ENCODE measurements around the gene ZFP36L1. TPM values are rescaled to one million over a fixed set of nuclear protein-coding genes. Genes with fewer than 3 reads are reported as not detected.

The ZFP36L1 gene
- total and polyA plus RNA-seq, 2 of the 13 experiments (the other 11 are each of a cell fraction or from before 2014, with no cell fraction given), result 7.4 to 10.2 TPM

DNA sequence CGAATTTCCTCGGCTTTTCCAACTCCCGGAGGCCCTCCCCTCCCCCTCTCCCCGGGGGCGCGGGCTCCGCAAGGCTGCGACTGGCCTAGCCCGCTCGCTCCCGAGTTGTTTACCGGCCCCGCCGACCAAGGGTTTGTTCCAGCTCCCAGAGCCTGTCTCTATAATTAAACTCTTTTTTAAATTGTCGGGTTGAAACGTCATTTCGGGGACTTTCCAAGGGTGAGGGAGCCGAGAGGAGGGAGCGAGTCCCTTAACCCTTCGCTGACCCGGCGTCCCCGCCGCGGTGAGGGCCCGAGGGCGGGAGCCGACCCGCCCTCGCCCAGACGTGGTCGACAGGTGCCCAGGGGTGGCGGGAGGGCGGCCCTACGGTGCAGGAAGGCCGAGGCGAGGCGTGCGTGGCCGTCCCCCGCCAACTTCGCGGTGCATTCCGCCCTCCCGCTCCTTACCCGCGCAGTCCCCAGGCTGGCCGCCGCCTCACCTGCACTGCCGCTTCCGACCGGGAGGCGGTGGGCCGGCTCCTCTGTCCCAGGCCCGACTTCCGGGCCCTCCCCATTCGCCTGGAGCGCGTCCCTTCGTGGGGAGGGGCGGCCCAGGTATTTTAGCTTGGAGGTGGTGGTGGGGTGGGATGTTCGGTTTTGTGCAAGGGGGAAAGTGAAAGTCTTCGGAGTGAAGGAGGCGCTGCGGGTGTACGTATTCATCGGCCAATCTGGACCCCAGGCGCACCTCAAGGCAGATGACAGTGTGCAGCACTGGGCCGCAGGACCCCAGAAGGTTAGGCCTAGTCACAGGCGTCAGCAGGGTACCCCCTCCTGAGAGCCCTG lies 2.9 kb upstream of the ZFP36L1 start (continued):
- TF ChIP-seq, protein P1, sequence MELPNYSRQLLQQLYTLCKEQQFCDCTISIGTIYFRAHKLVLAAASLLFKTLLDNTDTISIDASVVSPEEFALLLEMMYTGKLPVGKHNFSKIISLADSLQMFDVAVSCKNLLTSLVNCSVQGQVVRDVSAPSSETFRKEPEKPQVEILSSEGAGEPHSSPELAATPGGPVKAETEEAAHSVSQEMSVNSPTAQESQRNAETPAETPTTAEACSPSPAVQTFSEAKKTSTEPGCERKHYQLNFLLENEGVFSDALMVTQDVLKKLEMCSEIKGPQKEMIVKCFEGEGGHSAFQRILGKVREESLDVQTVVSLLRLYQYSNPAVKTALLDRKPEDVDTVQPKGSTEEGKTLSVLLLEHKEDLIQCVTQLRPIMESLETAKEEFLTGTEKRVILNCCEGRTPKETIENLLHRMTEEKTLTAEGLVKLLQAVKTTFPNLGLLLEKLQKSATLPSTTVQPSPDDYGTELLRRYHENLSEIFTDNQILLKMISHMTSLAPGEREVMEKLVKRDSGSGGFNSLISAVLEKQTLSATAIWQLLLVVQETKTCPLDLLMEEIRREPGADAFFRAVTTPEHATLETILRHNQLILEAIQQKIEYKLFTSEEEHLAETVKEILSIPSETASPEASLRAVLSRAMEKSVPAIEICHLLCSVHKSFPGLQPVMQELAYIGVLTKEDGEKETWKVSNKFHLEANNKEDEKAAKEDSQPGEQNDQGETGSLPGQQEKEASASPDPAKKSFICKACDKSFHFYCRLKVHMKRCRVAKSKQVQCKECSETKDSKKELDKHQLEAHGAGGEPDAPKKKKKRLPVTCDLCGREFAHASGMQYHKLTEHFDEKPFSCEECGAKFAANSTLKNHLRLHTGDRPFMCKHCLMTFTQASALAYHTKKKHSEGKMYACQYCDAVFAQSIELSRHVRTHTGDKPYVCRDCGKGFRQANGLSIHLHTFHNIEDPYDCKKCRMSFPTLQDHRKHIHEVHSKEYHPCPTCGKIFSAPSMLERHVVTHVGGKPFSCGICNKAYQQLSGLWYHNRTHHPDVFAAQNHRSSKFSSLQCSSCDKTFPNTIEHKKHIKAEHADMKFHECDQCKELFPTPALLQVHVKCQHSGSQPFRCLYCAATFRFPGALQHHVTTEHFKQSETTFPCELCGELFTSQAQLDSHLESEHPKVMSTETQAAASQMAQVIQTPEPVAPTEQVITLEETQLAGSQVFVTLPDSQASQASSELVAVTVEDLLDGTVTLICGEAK (IDR thresholded peaks at IDR 0.05), result no peak
- TF ChIP-seq, protein P1 (CRISPR knock-in tag; IDR thresholded peaks at IDR 0.05), result no peak
- TF ChIP-seq MYNN (CRISPR knock-in tag; IDR thresholded peaks at IDR 0.05; ENCODE audit: low read depth) (no peak; the same call in 1 of the 2 replicates), ZBTB38 (CRISPR knock-in tag; IDR thresholded peaks at IDR 0.05) (peak; percentile 58; the same call in 1 of the 2 replicates), GATAD1 (CRISPR knock-in tag; IDR thresholded peaks at IDR 0.05) (peak; percentile 60)
- TF ChIP-seq, protein P2, sequence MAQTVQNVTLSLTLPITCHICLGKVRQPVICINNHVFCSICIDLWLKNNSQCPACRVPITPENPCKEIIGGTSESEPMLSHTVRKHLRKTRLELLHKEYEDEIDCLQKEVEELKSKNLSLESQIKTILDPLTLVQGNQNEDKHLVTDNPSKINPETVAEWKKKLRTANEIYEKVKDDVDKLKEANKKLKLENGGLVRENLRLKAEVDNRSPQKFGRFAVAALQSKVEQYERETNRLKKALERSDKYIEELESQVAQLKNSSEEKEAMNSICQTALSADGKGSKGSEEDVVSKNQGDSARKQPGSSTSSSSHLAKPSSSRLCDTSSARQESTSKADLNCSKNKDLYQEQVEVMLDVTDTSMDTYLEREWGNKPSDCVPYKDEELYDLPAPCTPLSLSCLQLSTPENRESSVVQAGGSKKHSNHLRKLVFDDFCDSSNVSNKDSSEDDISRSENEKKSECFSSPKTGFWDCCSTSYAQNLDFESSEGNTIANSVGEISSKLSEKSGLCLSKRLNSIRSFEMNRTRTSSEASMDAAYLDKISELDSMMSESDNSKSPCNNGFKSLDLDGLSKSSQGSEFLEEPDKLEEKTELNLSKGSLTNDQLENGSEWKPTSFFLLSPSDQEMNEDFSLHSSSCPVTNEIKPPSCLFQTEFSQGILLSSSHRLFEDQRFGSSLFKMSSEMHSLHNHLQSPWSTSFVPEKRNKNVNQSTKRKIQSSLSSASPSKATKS (CRISPR knock-in tag; IDR thresholded peaks at IDR 0.05), result no peak
- TF ChIP-seq, protein P3, sequence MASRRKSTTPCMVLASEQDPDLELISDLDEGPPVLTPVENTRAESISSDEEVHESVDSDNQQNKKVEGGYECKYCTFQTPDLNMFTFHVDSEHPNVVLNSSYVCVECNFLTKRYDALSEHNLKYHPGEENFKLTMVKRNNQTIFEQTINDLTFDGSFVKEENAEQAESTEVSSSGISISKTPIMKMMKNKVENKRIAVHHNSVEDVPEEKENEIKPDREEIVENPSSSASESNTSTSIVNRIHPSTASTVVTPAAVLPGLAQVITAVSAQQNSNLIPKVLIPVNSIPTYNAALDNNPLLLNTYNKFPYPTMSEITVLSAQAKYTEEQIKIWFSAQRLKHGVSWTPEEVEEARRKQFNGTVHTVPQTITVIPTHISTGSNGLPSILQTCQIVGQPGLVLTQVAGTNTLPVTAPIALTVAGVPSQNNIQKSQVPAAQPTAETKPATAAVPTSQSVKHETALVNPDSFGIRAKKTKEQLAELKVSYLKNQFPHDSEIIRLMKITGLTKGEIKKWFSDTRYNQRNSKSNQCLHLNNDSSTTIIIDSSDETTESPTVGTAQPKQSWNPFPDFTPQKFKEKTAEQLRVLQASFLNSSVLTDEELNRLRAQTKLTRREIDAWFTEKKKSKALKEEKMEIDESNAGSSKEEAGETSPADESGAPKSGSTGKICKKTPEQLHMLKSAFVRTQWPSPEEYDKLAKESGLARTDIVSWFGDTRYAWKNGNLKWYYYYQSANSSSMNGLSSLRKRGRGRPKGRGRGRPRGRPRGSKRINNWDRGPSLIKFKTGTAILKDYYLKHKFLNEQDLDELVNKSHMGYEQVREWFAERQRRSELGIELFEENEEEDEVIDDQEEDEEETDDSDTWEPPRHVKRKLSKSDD (CRISPR knock-in tag; IDR thresholded peaks at IDR 0.05; ENCODE audit: low read depth), result no peak
- TF ChIP-seq, protein P4, sequence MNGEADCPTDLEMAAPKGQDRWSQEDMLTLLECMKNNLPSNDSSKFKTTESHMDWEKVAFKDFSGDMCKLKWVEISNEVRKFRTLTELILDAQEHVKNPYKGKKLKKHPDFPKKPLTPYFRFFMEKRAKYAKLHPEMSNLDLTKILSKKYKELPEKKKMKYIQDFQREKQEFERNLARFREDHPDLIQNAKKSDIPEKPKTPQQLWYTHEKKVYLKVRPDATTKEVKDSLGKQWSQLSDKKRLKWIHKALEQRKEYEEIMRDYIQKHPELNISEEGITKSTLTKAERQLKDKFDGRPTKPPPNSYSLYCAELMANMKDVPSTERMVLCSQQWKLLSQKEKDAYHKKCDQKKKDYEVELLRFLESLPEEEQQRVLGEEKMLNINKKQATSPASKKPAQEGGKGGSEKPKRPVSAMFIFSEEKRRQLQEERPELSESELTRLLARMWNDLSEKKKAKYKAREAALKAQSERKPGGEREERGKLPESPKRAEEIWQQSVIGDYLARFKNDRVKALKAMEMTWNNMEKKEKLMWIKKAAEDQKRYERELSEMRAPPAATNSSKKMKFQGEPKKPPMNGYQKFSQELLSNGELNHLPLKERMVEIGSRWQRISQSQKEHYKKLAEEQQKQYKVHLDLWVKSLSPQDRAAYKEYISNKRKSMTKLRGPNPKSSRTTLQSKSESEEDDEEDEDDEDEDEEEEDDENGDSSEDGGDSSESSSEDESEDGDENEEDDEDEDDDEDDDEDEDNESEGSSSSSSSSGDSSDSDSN (CRISPR knock-in tag; IDR thresholded peaks at IDR 0.05), result peak; percentile 92
- TF ChIP-seq, protein P5, sequence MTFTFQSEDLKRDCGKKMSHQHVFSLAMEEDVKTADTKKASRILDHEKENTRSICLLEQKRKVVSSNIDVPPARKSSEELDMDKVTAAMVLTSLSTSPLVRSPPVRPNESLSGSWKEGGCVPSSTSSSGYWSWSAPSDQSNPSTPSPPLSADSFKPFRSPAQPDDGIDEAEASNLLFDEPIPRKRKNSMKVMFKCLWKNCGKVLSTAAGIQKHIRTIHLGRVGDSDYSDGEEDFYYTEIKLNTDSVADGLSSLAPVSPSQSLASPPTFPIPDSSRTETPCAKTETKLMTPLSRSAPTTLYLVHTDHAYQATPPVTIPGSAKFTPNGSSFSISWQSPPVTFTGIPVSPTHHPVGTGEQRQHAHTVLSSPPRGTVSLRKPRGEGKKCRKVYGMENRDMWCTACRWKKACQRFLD (CRISPR knock-in tag; IDR thresholded peaks at IDR 0.05; ENCODE audit: borderline replicate concordance), result no peak

All from HepG2 (cell line).